22Rv1 (cell line): ENCODE results near the gene FGFBP1.

Experiments used
- H3K27ac ChIP-seq: fragments of 450-650 bp; 2 replicates; pipeline ENCODE4 v1.5.1; 2017
- CTCF ChIP-seq: fragments of 450-650 bp; IDR thresholded peaks from 2 replicates; pipeline ENCODE4 v1.5.1; 2017; ENCODE audit warnings: mild to moderate bottlenecking
- ZFX ChIP-seq: fragments of 450-650 bp; IDR thresholded peaks from 2 replicates; pipeline ENCODE4 v1.6.1; 2017; ENCODE audit warnings: antibody characterized with exemption, borderline replicate concordance

FGFBP1 gene

GRCh38 chr4:15961781-15962510 is 23.4 kb upstream of the FGFBP1 start:
- H3K27ac ChIP-seq: no peak overlapping the region
- TF ChIP-seq CTCF (no peak), ZFX (no peak)

- H3K27ac ChIP-seq: no peak overlapping the region
- TF ChIP-seq ZFX: no peak
- TF ChIP-seq CTCF: no peak
Measured at GRCh38 chr4:15958562-15958961, 20.0 kb upstream of the FGFBP1 start.

GRCh38 chr4:15956179-15956850 is 17.8 kb upstream of the FGFBP1 start:
- TF ChIP-seq ZFX (no peak), CTCF (peak; percentile 89)
- H3K27ac ChIP-seq: no peak overlapping the region

- no peak overlapping the region for H3K27ac ChIP-seq
- TF ChIP-seq ZFX (no peak), CTCF (no peak)
Measured at GRCh38 chr4:15955670-15956069, 17.1 kb upstream of the FGFBP1 start.

GRCh38 chr4:15953625-15954024 is 15.1 kb upstream of the FGFBP1 start:
- H3K27ac ChIP-seq: no peak overlapping the region
- TF ChIP-seq ZFX (no peak), CTCF (no peak)

- no peak overlapping the region for H3K27ac ChIP-seq
Measured at GRCh38 chr4:15951781-15952180, 13.2 kb upstream of the FGFBP1 start.

More at GRCh38 chr4:15951781-15952180, 13.2 kb upstream of the FGFBP1 start:
- TF ChIP-seq CTCF (no peak), ZFX (no peak)
